ENCODE measurements around the gene CDH13. TPM values are rescaled to one million over a fixed set of nuclear protein-coding genes. Genes with fewer than 3 reads are reported as not detected.

Gene CDH13
- total RNA-seq, 1 donor from 2014 or later, result 14.3 TPM

- Histone ChIP-seq H3K4me3 (no peak overlapping the region), H3K4me1 (peaks cover 24% of the 10 kb centered on the region), H3K36me3 (no peaks in the 10 kb centered on the region), H3K27me3 (ENCODE audit: low read depth) (peaks cover 8% of the 10 kb centered on the region), H3K9me3 (no peaks in the 10 kb centered on the region), H3K27ac (no peak overlapping the region)
- ATAC-seq (no peak), DNase-seq (no peak)
- TF ChIP-seq CTCF (IDR thresholded peaks at IDR 0.05), result no peak
- intact Hi-C loops (cut with DNase I), result no loop called here
Observed at GRCh38 chr16:82703161-82703560, 76.4 kb downstream of the CDH13 start.

- Histone ChIP-seq H3K9me3 (no peaks in the 10 kb centered on the region), H3K4me3 (no peak overlapping the region), H3K27ac (no peak overlapping the region), H3K36me3 (no peaks in the 10 kb centered on the region), H3K4me1 (peaks cover 23% of the 10 kb centered on the region), H3K27me3 (ENCODE audit: low read depth) (peaks cover 8% of the 10 kb centered on the region)
- ATAC-seq (no peak), DNase-seq (no peak)
- no peak for TF ChIP-seq CTCF (IDR thresholded peaks at IDR 0.05)
- intact Hi-C loops (cut with DNase I), result no loop called here
Observed at GRCh38 chr16:82703871-82704768, 77.4 kb downstream of the CDH13 start.

GRCh38 chr16:82709987-82710386 is 83.2 kb downstream of the CDH13 start:
- H3K4me1 ChIP-seq, result no peaks in the 10 kb centered on the region
- no peak overlapping the region for H3K4me3 ChIP-seq
- intact Hi-C loops (cut with DNase I), result no loop called here
- no peaks in the 10 kb centered on the region for H3K9me3 ChIP-seq
- H3K27me3 ChIP-seq (ENCODE audit: low read depth), result no peaks in the 10 kb centered on the region
- DNase-seq, result no peak
- H3K27ac ChIP-seq, result no peak overlapping the region
- H3K36me3 ChIP-seq, result no peaks in the 10 kb centered on the region
- ATAC-seq, result no peak
- TF ChIP-seq CTCF (IDR thresholded peaks at IDR 0.05), result no peak

DNA sequence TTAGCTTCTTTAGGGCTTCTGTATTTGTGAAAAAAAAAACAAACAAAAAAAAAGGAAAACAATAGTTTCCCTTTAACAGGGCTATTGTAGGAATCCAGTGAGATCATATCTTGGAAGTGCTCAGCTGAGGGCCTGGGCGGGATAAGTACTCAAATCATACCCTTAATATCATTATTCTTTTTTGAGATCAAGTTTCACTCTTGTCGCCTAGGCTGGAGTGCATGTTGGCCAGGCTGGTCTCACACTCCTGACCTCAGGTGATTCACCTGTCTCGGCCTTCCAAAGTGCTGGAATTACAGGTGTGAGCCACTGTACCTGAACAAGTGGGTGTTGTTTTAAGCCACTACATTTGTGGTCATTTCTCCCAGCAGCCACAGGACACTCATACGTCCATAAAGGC is 87.0 kb downstream of the CDH13 start:
- intact Hi-C loops (cut with DNase I), result no loop called here
- H3K4me3 ChIP-seq, result no peak overlapping the region
- no peaks in the 10 kb centered on the region for H3K9me3 ChIP-seq
- no peak overlapping the region for H3K27ac ChIP-seq
- no peak for TF ChIP-seq CTCF (IDR thresholded peaks at IDR 0.05)
- no peaks in the 10 kb centered on the region for H3K36me3 ChIP-seq
- peak; percentile 62 to 63 for ATAC-seq
- H3K27me3 ChIP-seq (ENCODE audit: low read depth), result no peaks in the 10 kb centered on the region
- no peak for DNase-seq
- no peaks in the 10 kb centered on the region for H3K4me1 ChIP-seq

DNA sequence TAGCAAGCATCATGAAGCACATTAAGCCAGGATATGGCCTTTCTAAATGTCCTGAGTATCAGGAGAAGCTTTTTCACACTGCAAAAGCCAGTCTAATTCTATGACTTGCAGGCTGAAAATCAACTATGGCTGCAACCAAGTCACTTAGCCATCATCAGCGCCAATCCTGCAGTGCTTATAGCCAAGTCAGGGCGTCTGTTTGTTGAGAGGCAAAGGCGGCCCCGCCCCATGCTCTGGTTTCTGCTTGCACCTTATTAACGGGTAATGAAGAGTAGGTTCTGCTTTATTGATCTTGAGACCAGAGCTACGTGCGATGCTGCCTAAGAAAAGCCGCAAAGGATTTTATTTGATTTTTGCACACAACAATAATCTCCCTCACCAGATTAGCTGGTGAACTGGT is 88.4 kb downstream of the CDH13 start:
- H3K27ac ChIP-seq, result no peak overlapping the region
- no peak for ATAC-seq
- TF ChIP-seq CTCF (IDR thresholded peaks at IDR 0.05), result no peak
- no peak overlapping the region for H3K4me3 ChIP-seq
- intact Hi-C loops (cut with DNase I), result no loop called here
- H3K9me3 ChIP-seq, result no peaks in the 10 kb centered on the region
- DNase-seq, result no peak
- no peaks in the 10 kb centered on the region for H3K27me3 ChIP-seq (ENCODE audit: low read depth)
- H3K4me1 ChIP-seq, result no peaks in the 10 kb centered on the region
- no peaks in the 10 kb centered on the region for H3K36me3 ChIP-seq
